SU-DHL-6 (cell line): ENCODE measurements around the gene GALNT9.

Experiments
- CTCF ChIP-seq: fragments of 200-600 bp; sonication (generic); IDR thresholded peaks from one replicate; pipeline ENCODE4 v1.5.1; 2017; ENCODE audit warnings: antibody characterized with exemption, mild to moderate bottlenecking, low read length, moderate library complexity; ENCODE audit not compliant: insufficient read depth, poor library complexity, severe bottlenecking
- EZH2phosphoT487 ChIP-seq: fragments of 200-600 bp; sonication (generic), shearing (Covaris generic); conservative IDR thresholded peaks from 2 replicates; pipeline ENCODE4 v1.6.1; 2018; ENCODE audit warnings: mild to moderate bottlenecking, antibody characterized with exemption, low read length, moderate library complexity, mixed read lengths

GRCh38 chr12:132245521-132246101, 83.8 kb downstream of the GALNT9 start:
- TF ChIP-seq CTCF (no peak), EZH2phosphoT487 (no peak)
